Measurements from ENCODE around the gene ZNF346.
"Not testable (repeated sequence)": the region's sequence is repeated elsewhere in the genome, so short reads cannot be mapped to it uniquely, and the experiment has no call there.

Gene ZNF346

DNA sequence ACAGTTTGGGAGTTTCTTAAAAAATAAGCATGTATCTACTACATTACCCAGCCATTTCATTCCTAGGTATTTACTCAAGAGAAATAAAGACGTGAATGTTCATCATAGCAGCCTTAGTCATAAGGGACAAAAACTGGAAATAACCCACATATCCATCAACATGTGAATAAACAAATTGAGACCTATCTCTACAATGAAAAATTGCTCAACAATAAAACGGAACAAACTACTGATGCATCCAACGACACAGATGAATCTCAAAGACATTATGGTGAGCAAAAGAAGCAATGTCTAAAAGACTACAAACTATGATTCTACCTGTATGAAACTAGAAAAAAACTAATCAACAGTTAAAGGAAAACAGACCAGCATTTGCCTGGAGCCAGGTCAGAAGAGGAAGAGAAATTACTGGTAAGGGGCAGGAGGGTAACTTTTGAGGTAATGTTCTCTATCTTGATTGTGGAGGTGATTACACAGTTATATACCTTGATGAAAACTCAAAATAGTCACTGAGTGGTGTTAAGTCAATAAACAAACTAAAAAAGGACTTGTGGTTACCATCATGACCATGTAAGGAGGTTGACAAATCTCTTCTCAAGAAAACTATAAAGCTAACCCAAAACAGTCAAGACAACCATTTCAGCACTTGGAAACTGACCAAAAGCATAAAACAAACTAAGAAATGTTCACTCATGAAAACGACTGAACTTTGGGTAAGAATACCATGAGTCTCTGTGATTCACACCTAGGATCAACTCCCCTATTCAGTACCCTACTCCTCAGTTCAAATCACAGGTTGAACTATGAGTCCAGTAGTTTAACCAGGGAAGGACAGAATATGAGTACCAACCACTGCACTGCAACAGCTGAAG, 26.4 kb upstream of the ZNF346 start:
- Histone ChIP-seq H2AFZ (ENCODE audit: low read depth, low read length) (no peak overlapping the region), H3K36me3 (ENCODE audit: insufficient read depth, low read length) (no peaks in the 10 kb centered on the region), H3K27me3 (ENCODE audit: insufficient read depth, low read length) (no peaks in the 10 kb centered on the region), H3K4me1 (ENCODE audit: insufficient read depth, low read length) (no peaks in the 10 kb centered on the region), H3K9me3 (ENCODE audit: low read length) (peaks cover 6% of the 10 kb centered on the region), H3K4me3 (ENCODE audit: low read length) (no peak overlapping the region)

GRCh38 chr5:176996780-176997179, 25.7 kb upstream of the ZNF346 start:
- no peaks in the 10 kb centered on the region for H3K36me3 ChIP-seq (ENCODE audit: insufficient read depth, low read length)
- H3K4me1 ChIP-seq (ENCODE audit: insufficient read depth, low read length), result no peaks in the 10 kb centered on the region
- no peaks in the 10 kb centered on the region for H3K27me3 ChIP-seq (ENCODE audit: insufficient read depth, low read length)
- peaks cover 6% of the 10 kb centered on the region for H3K9me3 ChIP-seq (ENCODE audit: low read length)
- no peak overlapping the region for H2AFZ ChIP-seq (ENCODE audit: low read depth, low read length)
- H3K4me3 ChIP-seq (ENCODE audit: low read length), result no peak overlapping the region

DNA sequence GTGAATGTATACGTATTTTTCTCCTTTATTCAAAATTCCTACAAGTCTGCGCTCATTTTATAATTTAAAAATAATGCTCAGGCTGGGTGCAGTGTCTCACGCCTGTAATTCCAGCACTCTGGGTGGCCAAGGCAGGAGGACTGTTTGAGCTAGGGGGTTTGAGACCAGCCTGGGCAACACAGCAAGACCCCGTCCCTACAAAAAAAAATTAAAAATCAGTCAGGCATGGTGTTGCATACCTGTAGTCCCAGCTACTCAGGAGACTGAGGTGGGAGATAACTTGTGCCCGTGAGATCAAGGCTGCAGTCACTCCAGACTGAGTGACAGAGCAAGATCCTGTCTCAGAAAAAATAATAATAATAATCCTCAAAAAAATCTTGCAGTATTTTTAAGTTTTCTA, 23.7 kb upstream of the ZNF346 start:
- Histone ChIP-seq H3K36me3 (ENCODE audit: insufficient read depth, low read length) (no peaks in the 10 kb centered on the region), H3K9me3 (ENCODE audit: low read length) (peaks cover 4% of the 10 kb centered on the region), H2AFZ (ENCODE audit: low read depth, low read length) (no peak overlapping the region), H3K4me3 (ENCODE audit: low read length) (no peak overlapping the region), H3K4me1 (ENCODE audit: insufficient read depth, low read length) (no peaks in the 10 kb centered on the region), H3K27me3 (ENCODE audit: insufficient read depth, low read length) (no peaks in the 10 kb centered on the region)

GRCh38 chr5:176999526-176999925, 23.0 kb upstream of the ZNF346 start:
- not testable (repeated sequence) for H3K4me1 ChIP-seq (ENCODE audit: insufficient read depth, low read length); H3K4me3 ChIP-seq (ENCODE audit: low read length); H3K27me3 ChIP-seq (ENCODE audit: insufficient read depth, low read length); H3K9me3 ChIP-seq (ENCODE audit: low read length); H2AFZ ChIP-seq (ENCODE audit: low read depth, low read length); H3K36me3 ChIP-seq (ENCODE audit: insufficient read depth, low read length)

DNA sequence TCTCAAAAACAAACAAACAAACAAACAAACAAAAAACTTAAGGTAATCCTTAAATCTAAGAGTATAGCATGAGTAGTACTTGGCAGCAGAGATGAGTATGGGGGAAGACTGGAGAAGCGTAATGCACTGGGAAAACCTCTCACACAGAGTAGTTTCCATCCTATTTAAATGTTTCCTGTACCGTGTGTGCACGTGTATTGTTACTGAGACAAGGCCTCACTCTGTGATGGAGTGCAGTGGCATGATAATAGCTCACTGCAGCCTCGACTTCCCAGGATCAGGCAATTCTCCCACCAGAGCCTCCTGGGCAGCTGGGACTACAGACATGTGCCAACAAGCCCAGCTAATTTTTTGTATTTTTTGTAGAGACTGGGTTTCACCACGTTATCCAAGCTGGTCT, 18.8 kb upstream of the ZNF346 start:
- no peak overlapping the region for H2AFZ ChIP-seq (ENCODE audit: low read depth, low read length)
- peaks cover 4% of the 10 kb centered on the region for H3K9me3 ChIP-seq (ENCODE audit: low read length)
- H3K27me3 ChIP-seq (ENCODE audit: insufficient read depth, low read length), result no peaks in the 10 kb centered on the region
- peaks cover 11% of the 10 kb centered on the region for H3K4me1 ChIP-seq (ENCODE audit: insufficient read depth, low read length)
- no peaks in the 10 kb centered on the region for H3K36me3 ChIP-seq (ENCODE audit: insufficient read depth, low read length)
- no peak overlapping the region for H3K4me3 ChIP-seq (ENCODE audit: low read length)

- Histone ChIP-seq H3K9me3 (ENCODE audit: low read length) (peaks cover 2% of the 10 kb centered on the region), H3K4me3 (ENCODE audit: low read length) (peak overlapping the region; percentile 99), H2AFZ (ENCODE audit: low read depth, low read length) (no peak overlapping the region), H3K27me3 (ENCODE audit: insufficient read depth, low read length) (no peaks in the 10 kb centered on the region), H3K36me3 (ENCODE audit: insufficient read depth, low read length) (no peaks in the 10 kb centered on the region), H3K4me1 (ENCODE audit: insufficient read depth, low read length) (peaks cover 11% of the 10 kb centered on the region)
These were observed 17.5 kb upstream of the ZNF346 start for GRCh38 chr5:177004961-177005360.

GRCh38 chr5:177005619-177006264, 16.8 kb upstream of the ZNF346 start:
- Histone ChIP-seq H3K27me3 (ENCODE audit: insufficient read depth, low read length) (no peaks in the 10 kb centered on the region), H3K36me3 (ENCODE audit: insufficient read depth, low read length) (no peaks in the 10 kb centered on the region), H3K9me3 (ENCODE audit: low read length) (no peaks in the 10 kb centered on the region), H3K4me3 (ENCODE audit: low read length) (peak overlapping the region; percentile 99), H2AFZ (ENCODE audit: low read depth, low read length) (peak overlapping the region; percentile 98), H3K4me1 (ENCODE audit: insufficient read depth, low read length) (peaks cover 11% of the 10 kb centered on the region)

DNA sequence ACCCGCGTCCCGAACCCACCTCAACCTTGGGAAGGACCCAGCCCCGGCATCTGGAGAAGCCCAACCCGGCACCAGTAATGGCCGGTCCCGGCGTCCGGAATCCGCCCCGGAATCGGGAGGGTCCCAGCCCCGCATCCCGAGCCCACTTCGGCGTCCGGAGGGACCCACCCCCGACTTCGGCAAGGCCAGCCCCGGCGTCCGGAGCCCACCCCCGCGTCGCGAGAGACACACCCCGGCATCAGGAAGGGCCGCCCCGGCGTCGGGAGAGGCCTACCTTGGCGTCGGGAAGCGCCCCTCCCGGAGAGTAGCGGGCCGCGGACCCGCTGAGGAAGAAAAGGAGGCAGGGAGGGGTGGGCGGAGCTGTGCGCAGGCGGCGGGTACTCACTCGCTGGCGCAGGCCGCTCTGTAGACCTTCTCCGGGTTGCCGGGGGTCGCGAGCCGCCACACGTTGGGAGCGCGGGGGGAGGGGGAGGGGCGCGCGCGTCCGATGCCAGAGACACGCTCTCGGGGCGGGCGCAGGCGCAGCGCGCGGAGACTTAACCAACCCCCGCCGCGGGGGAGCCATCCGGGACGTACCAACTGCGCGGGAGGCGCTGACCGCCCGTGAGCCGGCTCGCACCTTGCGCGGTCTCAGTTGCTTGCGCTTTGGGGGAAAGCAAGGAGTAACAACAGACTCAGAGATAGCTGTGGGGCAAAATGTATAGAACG, 16.1 kb upstream of the ZNF346 start, which contains the start of gene UIMC1:
TSS of gene UIMC1 (minus strand) at position 515 of the 708 bp plus-strand sequence. CDS start 24,164 bp downstream, outside the sequence.
- H3K36me3 ChIP-seq (ENCODE audit: insufficient read depth, low read length), result no peaks in the 10 kb centered on the region
- H3K9me3 ChIP-seq (ENCODE audit: low read length), result no peaks in the 10 kb centered on the region
- peak within 1 kb of the TSS; percentile 98 for H2AFZ ChIP-seq (ENCODE audit: low read depth, low read length)
- peaks cover 11% of the 10 kb centered on the region for H3K4me1 ChIP-seq (ENCODE audit: insufficient read depth, low read length)
- H3K4me3 ChIP-seq (ENCODE audit: low read length), result peak within 1 kb of the TSS; percentile 99
- H3K27me3 ChIP-seq (ENCODE audit: insufficient read depth, low read length), result no peaks in the 10 kb centered on the region

GRCh38 chr5:177008716-177009115, 13.8 kb upstream of the ZNF346 start:
- Histone ChIP-seq H3K4me1 (ENCODE audit: insufficient read depth, low read length) (peaks cover 11% of the 10 kb centered on the region), H3K27me3 (ENCODE audit: insufficient read depth, low read length) (no peaks in the 10 kb centered on the region), H3K4me3 (ENCODE audit: low read length) (no peak overlapping the region), H3K9me3 (ENCODE audit: low read length) (no peaks in the 10 kb centered on the region), H3K36me3 (ENCODE audit: insufficient read depth, low read length) (no peaks in the 10 kb centered on the region), H2AFZ (ENCODE audit: low read depth, low read length) (no peak overlapping the region)

GRCh38 chr5:177010153-177010552, 12.3 kb upstream of the ZNF346 start:
- peaks cover 4% of the 10 kb centered on the region for H3K4me1 ChIP-seq (ENCODE audit: insufficient read depth, low read length)
- H3K36me3 ChIP-seq (ENCODE audit: insufficient read depth, low read length), result no peaks in the 10 kb centered on the region
- no peak overlapping the region for H2AFZ ChIP-seq (ENCODE audit: low read depth, low read length)
- no peaks in the 10 kb centered on the region for H3K27me3 ChIP-seq (ENCODE audit: insufficient read depth, low read length)
- no peaks in the 10 kb centered on the region for H3K9me3 ChIP-seq (ENCODE audit: low read length)
- no peak overlapping the region for H3K4me3 ChIP-seq (ENCODE audit: low read length)

DNA sequence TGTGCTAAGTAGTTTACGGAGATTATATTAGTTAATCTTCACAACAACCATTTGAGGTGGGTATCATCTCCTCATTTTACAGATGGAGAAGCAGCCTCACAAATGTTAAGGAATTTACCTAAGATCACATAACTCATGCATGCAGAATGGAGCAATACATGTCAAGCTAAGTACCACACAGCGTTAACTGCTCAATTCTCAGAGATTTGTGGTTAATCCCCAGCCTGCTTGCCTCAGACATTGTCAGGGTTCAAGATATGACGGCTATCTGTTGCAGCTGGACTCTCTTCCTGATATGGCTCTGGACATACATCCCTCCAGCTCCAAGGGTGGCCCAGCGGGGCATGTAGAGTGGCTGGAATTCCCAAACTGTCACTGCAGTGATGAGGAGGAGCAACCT, 7.3 kb upstream of the ZNF346 start:
- no peaks in the 10 kb centered on the region for H3K27me3 ChIP-seq (ENCODE audit: insufficient read depth, low read length)
- no peaks in the 10 kb centered on the region for H3K36me3 ChIP-seq (ENCODE audit: insufficient read depth, low read length)
- H3K4me3 ChIP-seq (ENCODE audit: low read length), result no peak overlapping the region
- no peaks in the 10 kb centered on the region for H3K9me3 ChIP-seq (ENCODE audit: low read length)
- no peak overlapping the region for H2AFZ ChIP-seq (ENCODE audit: low read depth, low read length)
- H3K4me1 ChIP-seq (ENCODE audit: insufficient read depth, low read length), result peaks cover 5% of the 10 kb centered on the region

DNA sequence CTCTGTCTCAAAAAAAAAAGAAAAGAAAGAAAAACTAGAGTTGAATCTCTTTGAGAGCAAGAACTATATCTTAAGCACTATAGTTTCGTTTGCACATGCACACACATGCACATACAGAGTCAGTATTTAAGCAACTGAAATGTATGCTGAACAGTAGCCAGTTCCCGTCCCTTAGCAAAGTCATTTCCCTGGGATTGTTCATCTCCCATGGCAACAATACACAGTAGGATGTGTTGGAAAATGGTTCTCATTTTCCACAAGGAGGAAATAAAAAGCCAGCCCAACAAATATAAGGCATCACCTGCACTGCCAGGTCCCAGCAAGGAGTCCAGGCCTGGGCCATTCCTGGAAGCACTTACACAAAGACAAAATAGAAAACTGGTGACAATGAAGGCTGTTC, 4.2 kb upstream of the ZNF346 start:
- Histone ChIP-seq H3K27me3 (ENCODE audit: insufficient read depth, low read length) (no peaks in the 10 kb centered on the region), H3K9me3 (ENCODE audit: low read length) (no peaks in the 10 kb centered on the region), H3K4me3 (ENCODE audit: low read length) (no peak overlapping the region), H3K4me1 (ENCODE audit: insufficient read depth, low read length) (peaks cover 12% of the 10 kb centered on the region), H2AFZ (ENCODE audit: low read depth, low read length) (no peak overlapping the region), H3K36me3 (ENCODE audit: insufficient read depth, low read length) (no peaks in the 10 kb centered on the region)

DNA sequence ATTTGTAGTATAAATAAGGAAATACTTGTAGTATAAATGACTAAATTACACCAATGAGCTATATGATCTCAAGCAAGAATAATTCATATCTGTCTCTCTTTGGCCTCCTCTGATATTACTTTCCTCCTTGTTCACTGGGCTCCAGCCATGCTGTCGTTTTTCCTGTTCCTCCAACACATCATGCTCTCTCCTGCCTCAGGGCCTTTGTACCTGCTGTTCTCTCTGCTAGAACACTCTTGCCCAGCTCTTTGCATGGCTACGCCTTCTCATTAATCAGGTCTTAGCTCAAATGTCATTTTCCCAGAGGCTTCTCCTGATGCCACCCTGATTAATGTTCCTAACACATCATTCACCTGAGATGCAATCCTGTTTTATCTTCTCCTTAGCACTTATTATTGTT, 2.5 kb upstream of the ZNF346 start:
- no peak overlapping the region for H2AFZ ChIP-seq (ENCODE audit: low read depth, low read length)
- peaks cover 16% of the 10 kb centered on the region for H3K4me1 ChIP-seq (ENCODE audit: insufficient read depth, low read length)
- H3K27me3 ChIP-seq (ENCODE audit: insufficient read depth, low read length), result no peaks in the 10 kb centered on the region
- no peaks in the 10 kb centered on the region for H3K9me3 ChIP-seq (ENCODE audit: low read length)
- H3K36me3 ChIP-seq (ENCODE audit: insufficient read depth, low read length), result peaks cover 6% of the 10 kb centered on the region
- no peak overlapping the region for H3K4me3 ChIP-seq (ENCODE audit: low read length)

All from neuron (in vitro differentiated cells).